ENCODE results near the gene CHST11. TPM values are rescaled to one million over a fixed set of nuclear protein-coding genes. Genes with fewer than 3 reads are reported as not detected.

CHST11 gene
- total and polyA plus RNA-seq, 9 of the 15 experiments (the other 6 are each of a cell fraction or from before 2014, with no cell fraction given), result 2.3 to 38.7 (median 15.0) TPM

DNA sequence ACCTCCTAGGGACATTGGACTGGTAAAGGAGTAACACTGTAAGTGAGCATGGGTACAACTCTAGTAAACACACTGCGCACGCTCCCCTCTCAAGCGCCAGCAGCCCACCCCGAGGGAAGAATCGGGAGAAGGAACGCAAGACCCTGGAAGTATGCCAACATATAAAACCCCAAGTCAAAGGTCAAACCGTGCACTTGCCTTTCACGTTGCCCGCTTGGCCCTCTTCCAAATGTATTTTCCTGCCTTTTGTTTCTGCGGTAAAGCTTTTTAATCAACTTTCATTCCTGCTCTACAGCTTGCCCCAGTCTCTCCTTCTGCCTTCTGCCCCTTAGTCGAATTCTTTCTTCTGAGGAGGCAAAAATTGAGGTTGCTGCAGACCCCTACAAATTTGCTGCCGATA, 17.6 kb upstream of the CHST11 start:
- CTCF ChIA-PET (ENCODE audit: low intra/inter-chr PET ratio), result no interaction called here
- ATAC-seq, result no peak

GRCh38 chr12:104443008-104443407, 13.7 kb upstream of the CHST11 start:
- no peak overlapping the region for H3K27ac ChIP-seq (ENCODE audit: extremely low read depth, low read depth, low read length)
- no peaks in the 10 kb centered on the region; the same call in 1 of the 2 replicates for H4K20me1 ChIP-seq (replicated peaks; ENCODE audit: control insufficient read depth, insufficient read depth, low read length)
- no peak overlapping the region for H3K4me3 ChIP-seq
- H2AFZ ChIP-seq (ENCODE audit: low read depth, low read length), result no peak overlapping the region
- in situ Hi-C loops (cut with MboI), result no loop called here
- no peaks in the 10 kb centered on the region for H3K9me1 ChIP-seq (ENCODE audit: control insufficient read depth, insufficient read depth, low read length)
- no peaks in the 10 kb centered on the region for H3K36me3 ChIP-seq (ENCODE audit: control insufficient read depth, insufficient read depth, low read length)
- ATAC-seq, result no peak
- CTCF ChIA-PET (ENCODE audit: low intra/inter-chr PET ratio), result no interaction called here
- POLR2A ChIA-PET, result interaction anchor here (1.1 to 1.4 kb wide), 2 partner anchors 8 to 13 kb away, joined by 3 to 4 read pairs; partner anchors contain the start of gene CHST11
- no TSS peak for BruUV-seq (replicated peaks)
- no CpG with 5 or more reads among the region's 1 CpG for WGBS (ENCODE audit: insufficient coverage, low coverage, missing lambda C conversion rate)
- no peak overlapping the region for H3K9ac ChIP-seq (ENCODE audit: insufficient read depth in 1 of 2, low read depth in 2 of 2, low read length in 2 of 2)
- H3K79me2 ChIP-seq (ENCODE audit: control insufficient read depth, insufficient read depth, low read length), result no peaks in the 10 kb centered on the region
- intact Hi-C loops (cut with micrococcal nuclease), result no loop called here
- TF ChIP-seq FOXJ2 (tag; IDR thresholded peaks at IDR 0.05), result no peak
- TF ChIP-seq FOXM1 (IDR thresholded peaks at IDR 0.05; ENCODE audit: low read depth), result no peak
- TF ChIP-seq FOXM1 (CRISPR knock-in tag; IDR thresholded peaks at IDR 0.05; ENCODE audit: low read depth), result no peak
- TF ChIP-seq ATF4 (CRISPR knock-in tag; IDR thresholded peaks at IDR 0.05), result no peak
- TF ChIP-seq ZNF174 (CRISPR knock-in tag; IDR thresholded peaks at IDR 0.05), result no peak
- TF ChIP-seq PHF20 (IDR thresholded peaks at IDR 0.05; ENCODE audit: partially characterized antibody), result no peak
- no peak for TF ChIP-seq SMARCA5 (IDR thresholded peaks at IDR 0.05)
- TF ChIP-seq ARID2 (IDR thresholded peaks at IDR 0.05), result no peak
- TF ChIP-seq PHTF2 (CRISPR knock-in tag; IDR thresholded peaks at IDR 0.05), result no peak
- no peak for TF ChIP-seq ETS1 (conservative IDR thresholded peaks at IDR 0.05; ENCODE audit: control insufficient read depth, low read depth, low read length)
- no peak for TF ChIP-seq SPI1 (IDR thresholded peaks at IDR 0.05; ENCODE audit: borderline replicate concordance, low read depth, low read length)
- no peak for TF ChIP-seq ZNF354B (CRISPR knock-in tag; IDR thresholded peaks at IDR 0.05)
- no peak for TF ChIP-seq ETV5 (CRISPR knock-in tag; IDR thresholded peaks at IDR 0.05; ENCODE audit: low read depth)
- no peak for FAIRE-seq
- no peaks in the 10 kb centered on the region for H3K27me3 ChIP-seq (ENCODE audit: control insufficient read depth in 2 of 2, insufficient read depth in 2 of 2, low read length in 2 of 2)
- H3K9me3 ChIP-seq (replicated peaks; ENCODE audit: control insufficient read depth, insufficient read depth, low read depth, low read length), result no peaks in the 10 kb centered on the region
- no peak overlapping the region for H3K4me2 ChIP-seq (ENCODE audit: insufficient read depth, low read length)
- H3K4me1 ChIP-seq (replicated peaks in 1 of 2; ENCODE audit: control insufficient read depth in 2 of 2, insufficient read depth in 2 of 2, low read length in 2 of 2), result no peaks in the 10 kb centered on the region; a peak in 2 of 5 replicates
- DNase-seq (ENCODE audit: extremely low read depth in 1 of 4, low spot score in 3 of 4), result no peak

More for the DNA sequence above, 17.6 kb upstream of the CHST11 start:
- Histone ChIP-seq H3K9ac (ENCODE audit: insufficient read depth in 1 of 2, low read depth in 2 of 2, low read length in 2 of 2) (no peak overlapping the region), H3K4me3 (no peak overlapping the region), H3K9me1 (ENCODE audit: control insufficient read depth, insufficient read depth, low read length) (no peaks in the 10 kb centered on the region), H4K20me1 (replicated peaks; ENCODE audit: control insufficient read depth, insufficient read depth, low read length) (no peaks in the 10 kb centered on the region; the same call in 1 of the 2 replicates), H3K27ac (ENCODE audit: extremely low read depth, low read depth, low read length) (no peak overlapping the region), H2AFZ (ENCODE audit: low read depth, low read length) (no peak overlapping the region), H3K9me3 (replicated peaks; ENCODE audit: control insufficient read depth, insufficient read depth, low read depth, low read length) (no peaks in the 10 kb centered on the region), H3K79me2 (ENCODE audit: control insufficient read depth, insufficient read depth, low read length) (no peaks in the 10 kb centered on the region), H3K4me2 (ENCODE audit: insufficient read depth, low read length) (no peak overlapping the region), H3K27me3 (ENCODE audit: control insufficient read depth in 2 of 2, insufficient read depth in 2 of 2, low read length in 2 of 2) (peaks cover 0 to 8% of the 10 kb centered on the region in 2 experiments; a peak in 2 of 5 replicates), H3K36me3 (ENCODE audit: control insufficient read depth, insufficient read depth, low read length) (no peaks in the 10 kb centered on the region), H3K4me1 (replicated peaks in 1 of 2; ENCODE audit: control insufficient read depth in 2 of 2, insufficient read depth in 2 of 2, low read length in 2 of 2) (no peaks in the 10 kb centered on the region; a peak in 2 of 5 replicates)
- DNase-seq (ENCODE audit: extremely low read depth in 1 of 4, low spot score in 3 of 4), result no peak
- 36% methylated on average over 12 of the region's 12 CpGs for WGBS (ENCODE audit: insufficient coverage, low coverage, missing lambda C conversion rate)
- intact Hi-C loops (cut with micrococcal nuclease) (no loop called here), in situ Hi-C loops (cut with MboI) (no loop called here)
- no peak for FAIRE-seq
- BruUV-seq (replicated peaks), result no TSS peak
- POLR2A ChIA-PET, result no interaction called here
- TF ChIP-seq NR1H2 (CRISPR knock-in tag; IDR thresholded peaks at IDR 0.05) (no peak), NFIC (IDR thresholded peaks at IDR 0.05) (peak; percentile 65), NRF1 (conservative IDR thresholded peaks at IDR 0.05 in 1 of 2, IDR thresholded peaks at IDR 0.05 in 1 of 2) (0 out of 4 replicates have a peak, but pooled peaks have one; percentile 15 to 16)
